Measurements from ENCODE around the gene ARRB2. TPM values are rescaled to one million over a fixed set of nuclear protein-coding genes. Genes with fewer than 3 reads are reported as not detected.

The ARRB2 gene
- total and polyA plus RNA-seq, 2 of the 8 experiments (the other 6 are each of a cell fraction or from before 2014, with no cell fraction given), result 72.4 to 101 TPM

GRCh38 chr17:4740584-4740983, 30.2 kb downstream of the ARRB2 start:
- TF ChIP-seq EP300 (IDR thresholded peaks at IDR 0.05; ENCODE audit: borderline replicate concordance in 1 of 2, low read depth in 2 of 2, low read length in 2 of 2) (no peak), CTCF (IDR thresholded peaks at IDR 0.05; ENCODE audit: control extremely low read depth in 1 of 3, insufficient read depth in 1 of 3, low read depth in 1 of 3, low read length in 3 of 3) (no peak), SUZ12 (IDR thresholded peaks at IDR 0.05; ENCODE audit: low read length) (no peak), JUN (IDR thresholded peaks at IDR 0.05; ENCODE audit: low read depth, low read length) (no peak), SIX5 (IDR thresholded peaks at IDR 0.05; ENCODE audit: low read depth, low read length) (no peak), TEAD4 (IDR thresholded peaks at IDR 0.05; ENCODE audit: low read depth, low read length) (no peak), SIRT6 (IDR thresholded peaks at IDR 0.05; ENCODE audit: low read length) (no peak), BRCA1 (IDR thresholded peaks at IDR 0.05; ENCODE audit: low read depth, low read length) (no peak), CBX5 (IDR thresholded peaks at IDR 0.05; ENCODE audit: low read depth, low read length) (no peak)

More at GRCh38 chr17:4740584-4740983, 30.2 kb downstream of the ARRB2 start:
- Histone ChIP-seq H3K27ac (ENCODE audit: low read depth, low read length) (no peak overlapping the region), H3K23me2 (ENCODE audit: low read depth, low read length) (peaks cover 19% of the 10 kb centered on the region; the same call in 1 of the 2 replicates), H2AK5ac (ENCODE audit: low read depth, low read length) (no peak overlapping the region), H3K23ac (ENCODE audit: insufficient read length) (no peak overlapping the region), H2BK15ac (ENCODE audit: low read length) (no peak overlapping the region), H2BK12ac (ENCODE audit: low read depth, low read length) (no peak overlapping the region), H3K36me3 (ENCODE audit: control insufficient read depth in 2 of 4, insufficient read depth in 4 of 4, low read length in 3 of 4) (no peaks in the 10 kb centered on the region; a peak in 1 of 8 replicates), H3K79me1 (ENCODE audit: low read depth, low read length) (no peaks in the 10 kb centered on the region), H3K18ac (ENCODE audit: extremely low read depth, low read length) (no peak overlapping the region), H2BK20ac (ENCODE audit: low read length) (no peak overlapping the region), H2BK120ac (replicated peaks; ENCODE audit: low read depth, low read length) (no peak overlapping the region), H3K4me3 (ENCODE audit: extremely low read depth in 1 of 4, insufficient read depth in 2 of 4, low read depth in 3 of 4, low read length in 4 of 4) (no peak overlapping the region), H3K9ac (replicated peaks in 1 of 4; ENCODE audit: extremely low read depth in 1 of 4, low read depth in 3 of 4, low read length in 3 of 4) (no peak overlapping the region), H3K79me2 (ENCODE audit: control insufficient read depth in 1 of 2, insufficient read depth in 2 of 2, low read length in 2 of 2) (no peaks in the 10 kb centered on the region), H4K5ac (ENCODE audit: insufficient read length, low read depth, low read length) (no peak overlapping the region), H3K56ac (replicated peaks; ENCODE audit: insufficient read length, low read depth, low read length) (no peak overlapping the region), H4K8ac (ENCODE audit: extremely low read depth, insufficient read depth, low read length) (no peak overlapping the region), H4K91ac (replicated peaks; ENCODE audit: insufficient read length, low read length) (no peak overlapping the region), H3K4me2 (ENCODE audit: insufficient read depth in 1 of 2, low read depth in 2 of 2, low read length in 2 of 2) (no peak overlapping the region; a peak in 1 of 4 replicates), H4K20me1 (replicated peaks in 1 of 2; ENCODE audit: control insufficient read depth in 1 of 2, insufficient read depth in 2 of 2, low read length in 2 of 2) (no peaks in the 10 kb centered on the region), H3K14ac (ENCODE audit: insufficient read length) (no peak overlapping the region), H2BK5ac (ENCODE audit: low read depth, low read length) (no peak overlapping the region), H3K4ac (replicated peaks; ENCODE audit: insufficient read length, low read depth, low read length) (no peak overlapping the region), H3K27me3 (replicated peaks in 1 of 4; ENCODE audit: control insufficient read depth in 3 of 4, extremely low read depth in 1 of 4, insufficient read depth in 3 of 4, low read length in 3 of 4) (peaks cover 29 to 64% (median 49%) of the 10 kb centered on the region in 4 experiments), H3K9me3 (ENCODE audit: insufficient read depth in 2 of 2, low read depth in 1 of 2, low read length in 1 of 2) (no peaks in the 10 kb centered on the region; a peak in 1 of 4 replicates), H3K4me1 (replicated peaks in 1 of 4; ENCODE audit: control insufficient read depth in 3 of 4, insufficient read depth in 4 of 4, low read length in 3 of 4) (peaks cover 0 to 10% (median 7%) of the 10 kb centered on the region in 4 experiments; a peak in 5 of 7 replicates), H2AFZ (ENCODE audit: low read length) (no peak overlapping the region)
- 92% methylated on average over 7 of the region's 8 CpGs; no CpG with 5 or more reads in 1 of the 2 experiments for WGBS, 2 experiments (ENCODE audit: extremely low coverage in 1 of 2, insufficient coverage in 1 of 2, insufficient read length in 1 of 2, insufficient replicate concordance in 2 of 2, low coverage in 1 of 2, low lambda C conversion rate in 2 of 2, missing lambda C conversion rate in 1 of 2)
- POLR2A ChIA-PET (ENCODE audit: partially characterized antibody), result no interaction called here
- CTCF ChIA-PET (ENCODE audit: partially characterized antibody), result no interaction called here
- FAIRE-seq (no peak), DNase-seq (ENCODE audit: low read depth in 1 of 2, low spot score in 2 of 2) (no peak)

Measured in H1 (cell line).